GM12891 (cell line): ENCODE data around the gene POC5.

Experiments used
- DNase-seq: peaks from one replicate; pipeline ENCODE4 v3.0.0; 2011; ENCODE audit warnings: low spot score; ENCODE audit not compliant: insufficient read length
- FAIRE-seq: peaks from 2 replicates; lab custom pipeline; 2011; peaks lifted over from hg19 to GRCh38; lab: Jason Lieb, UNC
- PAX5 ChIP-seq: IDR thresholded peaks from 2 replicates; pipeline ENCODE4 v1.6.1; 2011; ENCODE audit warnings: low read length, moderate library complexity, mild to moderate bottlenecking; ENCODE audit not compliant: insufficient read depth, severe bottlenecking
- POLR2A ChIP-seq: IDR thresholded peaks from 2 replicates; pipeline ENCODE4 v1.6.1; 2011; ENCODE audit warnings: low read depth, low read length, control low read depth
- POLR2AphosphoS5 ChIP-seq: IDR thresholded peaks from 2 replicates; pipeline ENCODE4 v1.6.1; 2011; ENCODE audit warnings: low read depth, low read length, control low read depth
- POU2F2 ChIP-seq: IDR thresholded peaks from 2 replicates; pipeline ENCODE4 v1.6.1; 2011; ENCODE audit warnings: low read depth, mild to moderate bottlenecking, control low read depth, low read length, moderate library complexity
- SPI1 ChIP-seq: IDR thresholded peaks from 2 replicates; pipeline ENCODE4 v1.6.1; 2011; ENCODE audit warnings: low read depth, low read length, control low read depth
- TAF1 ChIP-seq: IDR thresholded peaks from 2 replicates; pipeline ENCODE4 v1.6.1; 2011; ENCODE audit warnings: low read depth, low read length, control low read depth

Gene POC5

GRCh38 chr5:75654693-75655295 is 62.4 kb downstream of the POC5 start:
- TF ChIP-seq TAF1 = no peak
- TF ChIP-seq POU2F2 = no peak
- no peak for TF ChIP-seq PAX5
- no peak for TF ChIP-seq POLR2AphosphoS5
- TF ChIP-seq SPI1 = no peak
- no peak for TF ChIP-seq POLR2A
- DNase-seq = no peak
- FAIRE-seq = no peak

- no peak for DNase-seq
- FAIRE-seq = no peak
- no peak for TF ChIP-seq POLR2A
- no peak for TF ChIP-seq PAX5
- no peak for TF ChIP-seq POLR2AphosphoS5
- no peak for TF ChIP-seq SPI1
- TF ChIP-seq TAF1 = no peak
- no peak for TF ChIP-seq POU2F2
Observed at GRCh38 chr5:75653521-75653920, 63.7 kb downstream of the POC5 start.

- TF ChIP-seq POLR2A = no peak
- TF ChIP-seq TAF1 = no peak
- TF ChIP-seq PAX5 = no peak
- no peak for TF ChIP-seq SPI1
- TF ChIP-seq POU2F2 = no peak
- TF ChIP-seq POLR2AphosphoS5 = no peak
- DNase-seq = no peak
Observed at GRCh38 chr5:75651575-75652238, 65.5 kb downstream of the POC5 start.

GRCh38 chr5:75648712-75649111 is 68.5 kb downstream of the POC5 start:
- peak; percentile 12 for DNase-seq
- TF ChIP-seq PAX5 (no peak), SPI1 (peak; percentile 66)
- FAIRE-seq = peak; percentile 61

More at GRCh38 chr5:75651575-75652238, 65.5 kb downstream of the POC5 start:
- FAIRE-seq = no peak

GRCh38 chr5:75640826-75641225 is 76.4 kb downstream of the POC5 start:
- no peak for TF ChIP-seq POLR2A
- TF ChIP-seq SPI1 = no peak
- no peak for TF ChIP-seq POLR2AphosphoS5
- TF ChIP-seq PAX5 = no peak
- no peak for TF ChIP-seq POU2F2
- TF ChIP-seq TAF1 = no peak
- DNase-seq (no peak), FAIRE-seq (no peak)

GRCh38 chr5:75640395-75640794 is 76.8 kb downstream of the POC5 start:
- DNase-seq (no peak), FAIRE-seq (no peak)
- TF ChIP-seq POLR2A (no peak), TAF1 (no peak), PAX5 (no peak), POU2F2 (no peak), POLR2AphosphoS5 (no peak)

GRCh38 chr5:75639535-75640311 is 77.5 kb downstream of the POC5 start:
- FAIRE-seq = no peak
- no peak for DNase-seq
- TF ChIP-seq POLR2A (no peak), PAX5 (no peak), SPI1 (no peak), POLR2AphosphoS5 (no peak), POU2F2 (no peak), TAF1 (no peak)

- FAIRE-seq = no peak
- no peak for DNase-seq
- no peak for TF ChIP-seq TAF1
- TF ChIP-seq POLR2AphosphoS5 = no peak
- no peak for TF ChIP-seq POLR2A
- no peak for TF ChIP-seq POU2F2
- no peak for TF ChIP-seq SPI1
- TF ChIP-seq PAX5 = no peak
Observed at GRCh38 chr5:75637949-75638348, 79.3 kb downstream of the POC5 start.

GRCh38 chr5:75632321-75632720 is 84.9 kb downstream of the POC5 start:
- no peak for FAIRE-seq
- no peak for TF ChIP-seq POLR2A
- no peak for TF ChIP-seq POU2F2
- no peak for TF ChIP-seq TAF1
- no peak for TF ChIP-seq SPI1
- no peak for TF ChIP-seq PAX5
- TF ChIP-seq POLR2AphosphoS5 = no peak
- DNase-seq = no peak
